ENCODE results near the gene KRTAP3-1. TPM values are rescaled to one million over a fixed set of nuclear protein-coding genes. Genes with fewer than 3 reads are reported as not detected.

The KRTAP3-1 gene
- total RNA-seq, 1 donor from 2014 or later = not detected

DNA sequence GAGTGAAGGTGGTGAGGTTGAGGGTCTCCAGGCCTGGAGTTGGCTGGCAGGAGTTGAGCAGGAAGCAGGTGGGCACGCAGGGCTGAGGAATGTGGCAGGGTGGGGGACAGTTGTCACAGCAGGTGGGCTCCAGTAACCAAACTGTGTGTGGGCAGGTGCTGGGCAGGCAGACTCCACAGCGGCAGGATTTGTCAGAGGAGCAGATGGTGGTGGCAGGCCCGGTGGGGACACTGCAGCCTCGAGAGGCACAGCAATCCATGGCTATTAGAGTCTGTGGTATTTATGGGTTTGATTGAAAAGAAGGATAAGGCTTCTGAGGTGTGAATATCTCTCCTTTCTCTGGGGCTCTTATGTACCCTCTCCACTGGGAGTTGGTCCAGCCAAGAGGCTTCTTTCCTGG is 15.1 kb downstream of the KRTAP3-1 start, which contains the start of gene KRTAP3-3:
TSS of gene KRTAP3-3 (minus strand) at position 326 of the 400 bp plus-strand sequence. CDS start at position 259, 67 bp downstream.
- DNase-seq (ENCODE audit: low read depth) = no peak
- TF ChIP-seq, protein P1, sequence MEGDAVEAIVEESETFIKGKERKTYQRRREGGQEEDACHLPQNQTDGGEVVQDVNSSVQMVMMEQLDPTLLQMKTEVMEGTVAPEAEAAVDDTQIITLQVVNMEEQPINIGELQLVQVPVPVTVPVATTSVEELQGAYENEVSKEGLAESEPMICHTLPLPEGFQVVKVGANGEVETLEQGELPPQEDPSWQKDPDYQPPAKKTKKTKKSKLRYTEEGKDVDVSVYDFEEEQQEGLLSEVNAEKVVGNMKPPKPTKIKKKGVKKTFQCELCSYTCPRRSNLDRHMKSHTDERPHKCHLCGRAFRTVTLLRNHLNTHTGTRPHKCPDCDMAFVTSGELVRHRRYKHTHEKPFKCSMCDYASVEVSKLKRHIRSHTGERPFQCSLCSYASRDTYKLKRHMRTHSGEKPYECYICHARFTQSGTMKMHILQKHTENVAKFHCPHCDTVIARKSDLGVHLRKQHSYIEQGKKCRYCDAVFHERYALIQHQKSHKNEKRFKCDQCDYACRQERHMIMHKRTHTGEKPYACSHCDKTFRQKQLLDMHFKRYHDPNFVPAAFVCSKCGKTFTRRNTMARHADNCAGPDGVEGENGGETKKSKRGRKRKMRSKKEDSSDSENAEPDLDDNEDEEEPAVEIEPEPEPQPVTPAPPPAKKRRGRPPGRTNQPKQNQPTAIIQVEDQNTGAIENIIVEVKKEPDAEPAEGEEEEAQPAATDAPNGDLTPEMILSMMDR (IDR thresholded peaks at IDR 0.05; ENCODE audit: insufficient read depth, low read length, poor library complexity, severe bottlenecking) = no peak
- no peak within 1 kb of the TSS for H3K4me3 ChIP-seq (ENCODE audit: low read depth, low read length)
- no peaks in the 10 kb centered on the region for H3K36me3 ChIP-seq (ENCODE audit: control insufficient read depth, insufficient read depth, low read length)
- no peaks in the 10 kb centered on the region for H3K27me3 ChIP-seq (ENCODE audit: control insufficient read depth, insufficient read depth, low read length)

DNA sequence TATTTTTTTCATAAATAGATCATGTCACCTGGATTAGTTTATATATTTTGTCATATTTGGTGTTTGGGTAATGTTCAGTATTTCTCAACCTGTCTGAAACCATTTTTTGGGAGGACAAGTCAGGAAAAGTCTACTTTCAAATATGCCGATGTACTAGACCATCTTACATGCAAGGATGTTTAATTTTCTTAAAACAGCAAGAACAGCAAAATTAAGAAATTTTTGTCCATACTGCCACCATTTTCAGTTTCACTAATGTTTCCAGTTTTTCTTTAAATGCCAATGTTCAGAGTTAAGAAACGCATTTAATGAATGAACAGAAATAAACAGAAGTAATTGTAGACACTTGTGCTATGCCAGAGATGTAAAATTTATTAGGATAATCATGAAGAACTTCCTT is 15.8 kb downstream of the KRTAP3-1 start:
- H3K4me3 ChIP-seq (ENCODE audit: low read depth, low read length) = no peak overlapping the region
- TF ChIP-seq, protein P1 (IDR thresholded peaks at IDR 0.05; ENCODE audit: insufficient read depth, low read length, poor library complexity, severe bottlenecking) = no peak
- DNase-seq (ENCODE audit: low read depth) = no peak
- no peaks in the 10 kb centered on the region for H3K36me3 ChIP-seq (ENCODE audit: control insufficient read depth, insufficient read depth, low read length)
- H3K27me3 ChIP-seq (ENCODE audit: control insufficient read depth, insufficient read depth, low read length) = no peaks in the 10 kb centered on the region

DNA sequence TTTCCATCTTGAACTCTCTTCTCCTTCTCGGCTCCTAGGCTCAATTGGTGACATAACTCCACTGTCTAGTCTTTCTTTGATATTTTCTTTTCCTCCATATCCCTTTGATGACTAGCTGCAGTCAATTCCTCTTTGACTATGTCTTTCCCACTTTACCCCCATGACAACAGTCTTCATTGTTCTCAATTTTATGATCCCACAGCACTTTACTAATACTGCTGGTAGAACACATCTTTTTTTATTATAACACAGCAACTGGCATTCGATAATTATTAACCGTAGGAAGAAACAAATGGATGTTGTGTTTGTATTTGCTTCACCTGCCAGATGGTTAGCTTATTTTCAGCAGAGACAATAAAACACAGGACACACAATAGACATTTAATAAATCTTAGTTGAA is 16.3 kb downstream of the KRTAP3-1 start:
- TF ChIP-seq, protein P1 (IDR thresholded peaks at IDR 0.05; ENCODE audit: insufficient read depth, low read length, poor library complexity, severe bottlenecking) = no peak
- no peak overlapping the region for H3K4me3 ChIP-seq (ENCODE audit: low read depth, low read length)
- H3K27me3 ChIP-seq (ENCODE audit: control insufficient read depth, insufficient read depth, low read length) = no peaks in the 10 kb centered on the region
- no peak for DNase-seq (ENCODE audit: low read depth)
- H3K36me3 ChIP-seq (ENCODE audit: control insufficient read depth, insufficient read depth, low read length) = no peaks in the 10 kb centered on the region

DNA sequence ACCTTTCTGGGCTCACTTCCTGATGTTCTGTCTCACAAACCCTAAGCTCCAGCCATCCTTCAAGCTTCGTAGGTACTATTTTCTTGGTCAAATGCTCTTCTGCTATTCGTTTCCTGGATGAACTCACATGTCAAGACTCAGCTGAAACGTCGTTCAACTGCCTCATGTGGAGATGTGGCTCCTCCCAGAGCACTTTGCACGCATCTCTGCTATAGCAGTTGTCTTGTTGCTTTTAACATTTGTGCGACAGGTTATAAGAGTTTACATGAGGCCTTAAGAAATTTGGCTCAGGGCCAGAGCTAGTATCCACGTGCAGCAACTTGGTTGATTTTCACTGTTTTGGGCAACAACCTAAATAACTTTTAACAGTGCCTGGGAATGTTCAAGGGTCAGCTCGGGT is 22.0 kb downstream of the KRTAP3-1 start:
- no peak for DNase-seq (ENCODE audit: low read depth)
- Histone ChIP-seq H3K4me3 (ENCODE audit: low read depth, low read length) (no peak overlapping the region), H3K27me3 (ENCODE audit: control insufficient read depth, insufficient read depth, low read length) (no peaks in the 10 kb centered on the region), H3K36me3 (ENCODE audit: control insufficient read depth, insufficient read depth, low read length) (no peaks in the 10 kb centered on the region)
- TF ChIP-seq, protein P1 (IDR thresholded peaks at IDR 0.05; ENCODE audit: insufficient read depth, low read length, poor library complexity, severe bottlenecking) = no peak

DNA sequence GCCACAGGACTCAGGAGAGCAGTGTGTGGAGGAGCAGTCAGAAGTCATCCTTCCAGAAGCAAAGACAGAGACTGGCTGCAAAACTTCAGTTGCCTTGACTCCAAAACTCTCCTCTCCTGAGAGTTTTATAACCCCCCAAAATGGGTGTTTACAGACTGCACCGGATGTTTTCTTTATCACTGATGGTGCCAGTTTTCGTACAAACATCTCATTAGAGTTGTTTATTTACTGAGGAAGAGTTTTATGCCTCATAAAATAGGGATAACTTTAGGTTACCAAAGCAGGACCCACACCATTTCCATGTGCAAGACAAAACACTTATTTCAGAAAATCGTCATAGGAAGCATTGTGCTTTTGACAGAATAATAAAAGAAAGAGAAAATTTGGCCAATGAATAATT is 24.7 kb downstream of the KRTAP3-1 start, which contains the start of gene KRT40:
TSS of gene KRT40 (minus strand) at position 101 of the 400 bp plus-strand sequence. CDS start at position 48, 53 bp downstream.
- TF ChIP-seq, protein P1 (IDR thresholded peaks at IDR 0.05; ENCODE audit: insufficient read depth, low read length, poor library complexity, severe bottlenecking) = no peak

DNA sequence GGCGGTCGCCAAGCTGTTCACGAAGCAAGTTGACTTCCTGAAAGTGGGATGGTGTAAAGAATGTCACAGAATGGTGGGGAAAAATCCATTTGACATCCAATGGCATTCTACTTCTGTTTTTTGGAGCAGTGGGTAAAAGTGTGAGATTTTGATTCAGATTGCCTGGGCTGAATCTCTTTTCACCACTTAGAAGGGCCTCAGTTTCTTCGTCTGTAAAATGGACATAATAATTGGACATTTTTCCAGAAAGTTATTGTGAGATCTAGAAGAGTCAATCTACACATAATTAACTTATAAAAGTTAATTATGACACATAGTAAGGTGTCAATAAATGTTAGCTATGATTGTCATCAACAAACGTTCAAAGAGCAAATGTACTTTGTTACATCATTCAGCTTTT is 27.8 kb downstream of the KRTAP3-1 start:
- Histone ChIP-seq H3K4me3 (ENCODE audit: low read depth, low read length) (no peak overlapping the region), H3K36me3 (ENCODE audit: control insufficient read depth, insufficient read depth, low read length) (no peaks in the 10 kb centered on the region), H3K27me3 (ENCODE audit: control insufficient read depth, insufficient read depth, low read length) (no peaks in the 10 kb centered on the region)
- TF ChIP-seq, protein P1 (IDR thresholded peaks at IDR 0.05; ENCODE audit: insufficient read depth, low read length, poor library complexity, severe bottlenecking) = no peak
- DNase-seq (ENCODE audit: low read depth) = no peak

More for the DNA sequence above, 24.7 kb downstream of the KRTAP3-1 start, which contains the start of gene KRT40:
- Histone ChIP-seq H3K27me3 (ENCODE audit: control insufficient read depth, insufficient read depth, low read length) (no peaks in the 10 kb centered on the region), H3K4me3 (ENCODE audit: low read depth, low read length) (no peak within 1 kb of the TSS), H3K36me3 (ENCODE audit: control insufficient read depth, insufficient read depth, low read length) (no peaks in the 10 kb centered on the region)
- no peak for DNase-seq (ENCODE audit: low read depth)
